ENCODE measurements around the gene SLC27A5.

DNA sequence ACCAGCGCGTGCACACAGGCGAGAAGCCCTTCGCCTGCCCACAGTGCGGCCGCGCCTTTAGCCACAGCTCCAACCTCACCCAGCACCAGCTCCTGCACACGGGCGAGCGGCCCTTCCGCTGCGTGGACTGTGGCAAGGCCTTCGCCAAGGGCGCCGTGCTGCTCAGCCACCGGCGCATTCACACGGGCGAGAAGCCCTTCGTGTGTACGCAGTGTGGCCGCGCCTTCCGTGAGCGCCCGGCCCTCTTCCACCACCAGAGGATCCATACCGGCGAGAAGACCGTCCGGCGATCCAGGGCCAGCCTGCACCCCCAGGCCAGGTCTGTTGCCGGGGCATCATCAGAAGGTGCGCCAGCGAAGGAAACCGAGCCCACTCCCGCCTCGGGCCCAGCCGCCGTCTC, 40.1 kb downstream of the SLC27A5 start:
- TF ChIP-seq, protein P1, sequence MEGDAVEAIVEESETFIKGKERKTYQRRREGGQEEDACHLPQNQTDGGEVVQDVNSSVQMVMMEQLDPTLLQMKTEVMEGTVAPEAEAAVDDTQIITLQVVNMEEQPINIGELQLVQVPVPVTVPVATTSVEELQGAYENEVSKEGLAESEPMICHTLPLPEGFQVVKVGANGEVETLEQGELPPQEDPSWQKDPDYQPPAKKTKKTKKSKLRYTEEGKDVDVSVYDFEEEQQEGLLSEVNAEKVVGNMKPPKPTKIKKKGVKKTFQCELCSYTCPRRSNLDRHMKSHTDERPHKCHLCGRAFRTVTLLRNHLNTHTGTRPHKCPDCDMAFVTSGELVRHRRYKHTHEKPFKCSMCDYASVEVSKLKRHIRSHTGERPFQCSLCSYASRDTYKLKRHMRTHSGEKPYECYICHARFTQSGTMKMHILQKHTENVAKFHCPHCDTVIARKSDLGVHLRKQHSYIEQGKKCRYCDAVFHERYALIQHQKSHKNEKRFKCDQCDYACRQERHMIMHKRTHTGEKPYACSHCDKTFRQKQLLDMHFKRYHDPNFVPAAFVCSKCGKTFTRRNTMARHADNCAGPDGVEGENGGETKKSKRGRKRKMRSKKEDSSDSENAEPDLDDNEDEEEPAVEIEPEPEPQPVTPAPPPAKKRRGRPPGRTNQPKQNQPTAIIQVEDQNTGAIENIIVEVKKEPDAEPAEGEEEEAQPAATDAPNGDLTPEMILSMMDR (IDR thresholded peaks at IDR 0.05), result no peak
- TF ChIP-seq POLR2A (IDR thresholded peaks at IDR 0.05), result no peak

All from body of pancreas (tissue), 4 donors.